GM12892 (cell line): ENCODE results near the gene TEDC2. TPM values are rescaled to one million over a fixed set of nuclear protein-coding genes. Genes with fewer than 3 reads are reported as not detected.
A peak's percentile ranks its signal among the peaks of the same experiment; 100 is the strongest.

Experiments used
- DNase-seq: peaks from one replicate; pipeline ENCODE4 v3.0.0; 2011; ENCODE audit not compliant: insufficient read length
- FAIRE-seq: peaks from 2 replicates; lab custom pipeline; 2011; peaks lifted over from hg19 to GRCh38; lab: Jason Lieb, UNC
- POLR2A ChIP-seq: IDR thresholded peaks from 2 replicates; pipeline ENCODE4 v1.6.1; 2011; ENCODE audit warnings: low read depth, low read length, control low read depth
- POLR2AphosphoS5 ChIP-seq: IDR thresholded peaks from 2 replicates; pipeline ENCODE4 v1.6.1; 2011; ENCODE audit warnings: low read depth, low read length, control low read depth
- TAF1 ChIP-seq: IDR thresholded peaks from 2 replicates; pipeline ENCODE4 v1.6.1; 2011; ENCODE audit warnings: low read depth, mild to moderate bottlenecking, control low read depth, low read length, borderline replicate concordance
- polyA plus RNA-seq: library from polyadenylated mRNA; unstranded; fragments of >200 nt; gene quantifications from one replicate; pipeline ENCODE4 v1.2.1, GENCODE V29; 2012; ENCODE audit warnings: missing spikeins, inconsistent platforms; ENCODE audit not compliant: missing spikeins

TEDC2 gene, protein sequence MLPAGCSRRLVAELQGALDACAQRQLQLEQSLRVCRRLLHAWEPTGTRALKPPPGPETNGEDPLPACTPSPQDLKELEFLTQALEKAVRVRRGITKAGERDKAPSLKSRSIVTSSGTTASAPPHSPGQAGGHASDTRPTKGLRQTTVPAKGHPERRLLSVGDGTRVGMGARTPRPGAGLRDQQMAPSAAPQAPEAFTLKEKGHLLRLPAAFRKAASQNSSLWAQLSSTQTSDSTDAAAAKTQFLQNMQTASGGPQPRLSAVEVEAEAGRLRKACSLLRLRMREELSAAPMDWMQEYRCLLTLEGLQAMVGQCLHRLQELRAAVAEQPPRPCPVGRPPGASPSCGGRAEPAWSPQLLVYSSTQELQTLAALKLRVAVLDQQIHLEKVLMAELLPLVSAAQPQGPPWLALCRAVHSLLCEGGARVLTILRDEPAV
- polyA plus RNA-seq = 8.4 TPM

DNA sequence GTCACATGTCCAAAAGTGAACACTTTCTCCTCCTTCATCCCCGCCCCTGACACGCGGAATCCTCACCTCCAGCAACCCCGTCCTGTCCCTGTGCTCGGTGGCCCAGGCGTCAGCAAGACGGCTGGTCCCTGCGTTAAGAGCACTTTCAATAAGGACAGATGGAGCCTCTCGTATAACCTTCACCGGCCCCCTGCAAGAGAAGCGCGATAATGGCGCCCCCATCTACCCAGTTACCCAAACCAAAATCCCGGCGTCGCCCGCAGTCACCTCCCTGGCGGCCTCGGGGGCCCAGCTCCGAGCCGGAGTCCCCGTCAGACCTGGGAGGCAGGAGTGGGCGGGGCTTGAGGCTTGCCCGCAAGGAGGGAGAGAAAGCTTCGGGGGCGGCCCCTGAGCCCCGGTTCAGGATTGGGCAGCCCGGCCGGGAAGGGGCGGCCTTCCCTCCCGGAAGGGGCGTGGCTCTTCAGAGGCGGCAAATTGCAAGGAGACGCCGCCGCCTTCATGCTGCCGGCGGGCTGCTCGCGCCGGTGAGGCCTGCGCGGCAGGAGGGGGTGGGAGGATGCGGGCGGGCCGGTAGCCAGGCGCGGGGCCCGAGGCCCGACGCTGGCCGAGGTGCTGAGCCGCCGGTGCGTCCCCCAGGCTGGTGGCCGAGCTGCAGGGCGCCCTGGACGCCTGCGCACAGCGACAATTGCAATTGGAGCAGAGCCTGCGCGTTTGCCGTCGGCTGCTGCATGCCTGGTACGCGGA is at the start of gene TEDC2:
TSS of gene TEDC2 (plus strand) at position 463 of the 744 bp plus-strand sequence. CDS start at position 499, 36 bp downstream.
- TF ChIP-seq POLR2AphosphoS5 = peak; percentile 26; the same call in 1 of the 2 replicates
- no peak for TF ChIP-seq TAF1
- FAIRE-seq = peak; percentile 98
- peak; percentile 100 for DNase-seq

DNA sequence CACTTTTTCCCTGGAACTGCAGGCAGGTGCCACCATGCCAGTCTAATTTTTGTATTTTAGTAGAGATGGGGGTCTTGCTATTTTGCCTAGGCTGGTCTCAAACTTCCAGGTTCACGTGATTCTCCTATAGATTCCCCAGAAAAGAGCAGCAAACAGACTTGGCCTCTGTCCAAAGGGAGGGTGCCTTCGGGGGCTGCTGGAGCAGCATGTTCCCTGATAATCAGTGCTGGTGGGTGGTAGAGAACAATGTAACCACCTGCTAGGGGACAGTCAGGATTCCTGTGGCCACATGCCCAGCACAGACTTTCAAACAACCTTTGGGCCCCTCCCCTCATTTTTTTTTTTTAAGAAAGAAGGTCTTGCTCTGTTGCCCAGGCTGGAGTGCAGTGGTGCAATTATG is 44.8 kb upstream of the TEDC2 start:
- DNase-seq (no peak), FAIRE-seq (no peak)
- TF ChIP-seq TAF1 (no peak), POLR2AphosphoS5 (no peak), POLR2A (no peak)

DNA sequence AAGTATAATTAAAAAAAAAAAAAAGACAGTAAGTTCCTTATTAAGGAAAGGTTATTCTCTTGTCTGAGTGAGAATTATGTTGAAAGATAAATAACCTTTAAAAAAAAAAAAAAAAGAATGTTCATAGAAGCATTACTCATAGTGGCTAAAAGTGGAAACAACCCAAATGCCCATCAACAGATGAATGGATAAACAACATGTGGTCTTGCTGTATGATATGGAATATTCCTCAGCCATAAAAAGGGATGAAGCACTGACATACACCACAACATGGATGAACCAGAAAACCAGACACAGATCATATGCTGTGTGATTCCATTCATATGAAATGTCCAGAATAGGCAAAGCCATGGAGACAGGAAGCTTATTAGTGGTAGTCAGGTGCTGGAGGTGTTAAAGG is 39.9 kb upstream of the TEDC2 start:
- TF ChIP-seq POLR2A (no peak), POLR2AphosphoS5 (no peak), TAF1 (no peak)
- DNase-seq (no peak), FAIRE-seq (no peak)

DNA sequence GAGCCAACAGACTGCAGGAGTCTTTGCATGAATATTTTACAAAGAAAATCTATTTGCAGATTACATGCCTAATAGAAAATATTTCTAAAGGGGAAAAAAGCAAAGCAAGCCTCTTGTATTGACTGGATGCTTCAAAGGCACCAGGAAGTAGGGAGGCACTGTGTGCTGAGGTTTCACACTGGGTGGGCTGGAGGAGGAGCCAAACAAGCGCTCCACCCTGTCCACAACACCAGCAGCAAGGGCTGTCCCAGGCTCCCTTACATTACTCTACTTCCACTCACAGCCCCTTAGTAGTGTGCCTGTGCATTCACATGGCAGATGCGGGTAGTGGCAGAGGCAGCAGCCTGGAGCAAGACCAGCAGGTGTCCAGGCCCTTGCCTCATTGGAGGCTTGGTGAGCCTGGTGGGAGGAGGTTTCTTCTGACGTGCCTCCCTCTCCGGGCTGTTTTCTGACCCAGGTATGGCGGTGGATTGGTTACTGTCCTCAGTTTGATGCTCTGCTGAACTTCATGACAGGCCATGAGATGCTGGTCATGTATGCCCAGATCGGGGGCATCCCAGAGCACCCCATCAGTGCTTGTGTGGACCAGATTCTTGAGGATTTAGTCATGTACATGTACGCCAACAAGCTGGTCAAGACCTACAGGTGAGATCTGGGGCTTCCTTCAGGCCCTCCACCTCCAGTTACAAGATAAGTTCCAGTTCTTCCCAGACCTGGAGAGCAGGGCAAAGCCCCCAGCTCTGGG is 37.6 kb upstream of the TEDC2 start:
- DNase-seq (no peak), FAIRE-seq (no peak)
- TF ChIP-seq POLR2AphosphoS5 (no peak), TAF1 (no peak), POLR2A (no peak)

DNA sequence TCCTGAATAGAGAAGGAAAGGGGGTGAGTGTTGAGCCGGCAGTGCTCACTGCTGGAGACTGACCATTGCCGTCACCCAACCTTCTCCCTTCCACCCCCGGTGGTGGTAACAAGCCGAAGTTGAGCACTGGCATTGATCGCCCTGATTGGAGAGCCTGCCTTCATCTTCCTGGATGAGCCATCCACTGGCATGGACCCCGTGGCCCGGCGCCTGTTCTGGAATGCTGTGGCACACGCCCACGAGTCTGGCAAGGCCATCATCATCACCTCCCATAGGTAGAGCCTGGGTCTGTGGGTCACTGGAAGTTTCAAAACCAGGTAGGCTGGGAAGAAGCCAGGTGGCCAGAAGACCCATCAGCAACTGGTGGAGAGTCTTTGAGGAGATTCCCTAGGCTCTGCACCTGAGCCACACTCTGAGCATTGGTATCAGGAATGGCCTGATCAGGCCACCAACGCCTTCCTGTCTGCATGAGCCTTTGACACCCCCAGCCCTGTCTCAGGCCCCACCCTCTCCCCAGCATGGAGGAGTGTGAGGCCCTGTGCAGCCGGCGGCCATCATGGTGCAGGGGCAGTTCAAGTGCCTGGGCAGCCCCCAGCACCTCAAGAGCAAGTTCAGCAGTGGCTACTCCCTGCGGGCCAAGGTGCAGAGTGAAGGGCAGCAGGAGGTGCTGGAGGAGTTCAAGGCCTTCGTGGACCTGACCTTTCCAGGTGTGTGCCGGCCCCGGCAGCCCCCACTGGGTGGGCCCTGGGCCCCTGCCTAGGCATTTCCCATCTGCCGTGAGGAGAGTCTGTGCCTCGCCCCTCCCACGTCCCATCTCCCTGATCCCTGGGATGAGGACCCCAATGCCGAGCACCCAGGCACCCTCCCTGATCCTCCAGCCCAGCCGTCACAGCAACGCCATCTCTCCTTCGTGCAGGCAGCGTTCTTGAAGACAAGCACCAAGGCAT is 35.6 kb upstream of the TEDC2 start:
- FAIRE-seq (no peak), DNase-seq (no peak)
- TF ChIP-seq POLR2A = no peak
- no peak for TF ChIP-seq TAF1
- no peak for TF ChIP-seq POLR2AphosphoS5

DNA sequence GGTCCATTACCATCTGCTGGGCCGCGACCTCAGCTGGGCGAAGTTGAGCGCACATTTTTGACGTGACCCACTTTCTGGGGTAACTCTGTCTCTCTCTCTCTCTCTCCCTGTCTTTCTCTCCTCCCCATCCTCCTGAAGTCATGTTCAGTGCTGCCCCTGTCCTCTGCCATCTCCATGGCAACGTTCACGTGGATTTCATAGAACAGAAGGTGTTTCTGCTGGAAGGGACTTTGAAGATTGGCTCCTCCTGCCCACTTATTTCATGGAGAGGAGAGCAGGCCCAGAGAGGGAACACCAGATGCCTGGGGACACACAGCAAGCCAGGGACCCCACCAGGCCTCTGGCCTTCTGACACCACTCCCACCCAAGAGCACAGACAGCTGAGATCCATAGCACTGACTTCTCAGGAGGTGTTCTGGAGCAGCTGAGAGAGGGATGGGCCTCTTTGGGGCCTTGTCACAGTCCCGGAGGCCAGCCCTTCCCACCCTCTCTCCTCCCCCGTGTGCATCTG is 34.8 kb upstream of the TEDC2 start:
- DNase-seq (no peak), FAIRE-seq (no peak)
- no peak for TF ChIP-seq POLR2A
- no peak for TF ChIP-seq POLR2AphosphoS5
- no peak for TF ChIP-seq TAF1

DNA sequence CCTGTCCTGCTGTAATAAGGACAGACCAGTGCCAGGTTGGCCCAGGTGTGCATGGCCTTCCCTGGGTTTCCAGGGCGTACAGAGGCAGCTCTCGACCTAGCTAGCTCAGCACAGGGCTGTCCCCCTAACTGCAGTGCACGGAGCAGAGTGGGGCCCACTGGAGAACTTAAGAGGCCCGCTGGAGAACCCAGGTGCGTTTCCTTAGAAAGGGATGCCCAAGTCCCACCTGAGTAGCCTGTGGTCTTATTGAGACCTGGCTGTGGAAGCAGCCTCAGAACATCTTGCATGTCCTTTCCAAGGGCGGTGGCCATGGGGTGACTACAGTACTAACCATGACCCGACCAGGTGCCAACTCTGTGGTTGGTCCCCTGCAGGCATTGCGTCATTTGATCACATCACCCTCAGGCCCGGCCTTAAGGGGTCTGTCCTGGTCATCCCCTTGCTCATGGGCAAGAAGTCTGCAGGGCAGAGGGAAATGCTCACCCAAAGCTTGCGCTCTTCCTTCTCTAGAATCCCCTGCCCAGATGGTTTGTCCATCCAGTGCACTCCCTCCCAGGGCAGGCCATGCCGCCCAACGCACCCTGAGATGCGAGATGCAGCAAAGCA is 34.0 kb upstream of the TEDC2 start:
- FAIRE-seq = no peak
- TF ChIP-seq POLR2A (no peak), TAF1 (no peak), POLR2AphosphoS5 (no peak)
- no peak for DNase-seq

DNA sequence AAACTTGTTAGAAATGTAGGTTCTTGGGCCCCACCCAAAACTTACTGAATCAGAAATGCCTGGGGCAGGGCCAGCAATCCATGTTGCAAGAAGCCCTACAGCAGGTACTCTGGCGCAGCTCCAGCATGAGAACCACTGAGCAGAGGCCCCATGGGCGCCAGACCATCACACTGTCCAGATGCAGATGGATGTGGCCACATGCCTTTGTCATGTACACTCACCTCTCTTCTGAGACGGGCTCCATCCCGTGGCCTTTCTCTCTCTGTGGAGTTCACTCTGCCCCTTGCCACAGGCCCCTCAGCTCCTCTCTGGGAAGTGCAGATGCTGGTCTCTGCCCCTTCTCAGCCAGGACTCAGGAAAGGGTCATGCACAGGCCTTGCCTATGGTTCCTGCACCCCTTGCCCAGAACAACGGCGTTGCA is 33.0 kb upstream of the TEDC2 start:
- no peak for FAIRE-seq
- DNase-seq = no peak
- TF ChIP-seq POLR2AphosphoS5 = no peak
- no peak for TF ChIP-seq POLR2A
- no peak for TF ChIP-seq TAF1

DNA sequence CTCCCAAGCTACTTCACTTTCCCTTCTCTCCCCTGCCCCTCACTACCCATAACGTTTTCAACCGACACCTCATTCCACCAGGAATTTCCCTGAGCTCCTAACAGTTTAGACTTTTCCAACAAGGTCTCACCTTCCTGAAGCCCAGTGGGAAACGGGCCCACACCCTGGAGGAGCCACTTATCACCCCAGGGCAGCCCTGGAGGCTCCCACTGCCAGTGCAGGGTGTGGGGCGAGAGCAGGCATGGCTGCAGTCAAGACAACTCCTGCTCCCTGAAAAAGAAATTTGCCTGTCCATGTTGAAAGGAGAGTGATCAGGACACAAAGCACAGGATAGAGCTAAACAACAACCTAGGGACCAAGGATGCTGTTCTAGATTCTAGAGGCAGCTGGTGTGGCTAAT is 32.4 kb upstream of the TEDC2 start:
- DNase-seq (no peak), FAIRE-seq (no peak)
- TF ChIP-seq TAF1 = no peak
- TF ChIP-seq POLR2A = no peak
- TF ChIP-seq POLR2AphosphoS5 = no peak

DNA sequence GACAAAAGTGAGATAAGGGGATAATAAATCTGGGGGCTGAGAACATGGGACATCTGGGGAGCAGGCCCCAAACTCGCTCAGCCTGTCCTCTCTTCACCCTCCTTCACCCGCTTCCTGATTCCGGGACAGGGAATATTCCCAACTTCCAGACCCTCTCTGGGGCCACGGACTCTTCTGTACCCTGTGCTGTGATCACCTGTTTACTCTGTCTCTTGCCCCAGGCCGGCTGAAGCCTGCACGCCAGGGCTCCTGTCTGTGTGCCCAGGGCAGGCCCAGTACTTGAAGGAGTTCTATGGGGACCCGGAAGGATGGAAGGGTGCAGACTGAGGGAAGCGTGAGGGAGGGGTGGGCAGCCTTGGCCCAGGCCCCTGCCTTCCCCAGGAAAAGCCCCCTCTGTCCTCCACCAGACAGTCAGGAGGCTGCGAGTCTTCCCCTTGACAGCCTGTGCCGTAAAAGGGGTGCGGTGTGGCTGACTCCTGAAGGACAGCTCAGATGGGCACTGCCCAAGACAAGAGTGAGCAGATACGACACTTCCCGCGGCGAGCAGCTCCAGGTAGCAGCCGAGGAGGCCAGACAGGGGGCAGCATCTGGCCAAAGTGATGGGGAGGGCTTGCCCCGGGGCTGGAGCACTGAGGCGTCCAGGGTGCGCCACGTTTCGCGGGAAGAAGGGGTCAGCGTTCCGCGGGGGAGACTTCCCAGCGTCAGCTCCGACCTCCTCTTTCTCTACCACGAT is 31.7 kb upstream of the TEDC2 start:
- no peak for FAIRE-seq
- TF ChIP-seq POLR2A (no peak), POLR2AphosphoS5 (no peak), TAF1 (no peak)
- DNase-seq = no peak
